Measurements from ENCODE around the gene RMRP.

GRCh38 chr9:35618854-35619799, 38.7 kb downstream of the RMRP start:
- TF ChIP-seq KAT7 (CRISPR knock-in tag; IDR thresholded peaks at IDR 0.05; ENCODE audit: borderline replicate concordance), result no peak
- no peak for TF ChIP-seq ZNF24 (IDR thresholded peaks at IDR 0.05)
- no peak for TF ChIP-seq ZBTB8A (IDR thresholded peaks at IDR 0.05; ENCODE audit: partially characterized antibody)
- TF ChIP-seq, protein P1, sequence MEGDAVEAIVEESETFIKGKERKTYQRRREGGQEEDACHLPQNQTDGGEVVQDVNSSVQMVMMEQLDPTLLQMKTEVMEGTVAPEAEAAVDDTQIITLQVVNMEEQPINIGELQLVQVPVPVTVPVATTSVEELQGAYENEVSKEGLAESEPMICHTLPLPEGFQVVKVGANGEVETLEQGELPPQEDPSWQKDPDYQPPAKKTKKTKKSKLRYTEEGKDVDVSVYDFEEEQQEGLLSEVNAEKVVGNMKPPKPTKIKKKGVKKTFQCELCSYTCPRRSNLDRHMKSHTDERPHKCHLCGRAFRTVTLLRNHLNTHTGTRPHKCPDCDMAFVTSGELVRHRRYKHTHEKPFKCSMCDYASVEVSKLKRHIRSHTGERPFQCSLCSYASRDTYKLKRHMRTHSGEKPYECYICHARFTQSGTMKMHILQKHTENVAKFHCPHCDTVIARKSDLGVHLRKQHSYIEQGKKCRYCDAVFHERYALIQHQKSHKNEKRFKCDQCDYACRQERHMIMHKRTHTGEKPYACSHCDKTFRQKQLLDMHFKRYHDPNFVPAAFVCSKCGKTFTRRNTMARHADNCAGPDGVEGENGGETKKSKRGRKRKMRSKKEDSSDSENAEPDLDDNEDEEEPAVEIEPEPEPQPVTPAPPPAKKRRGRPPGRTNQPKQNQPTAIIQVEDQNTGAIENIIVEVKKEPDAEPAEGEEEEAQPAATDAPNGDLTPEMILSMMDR (IDR thresholded peaks at IDR 0.05 in 2 of 3, conservative IDR thresholded peaks at IDR 0.05 in 1 of 3; ENCODE audit: insufficient read depth in 2 of 3, low read depth in 1 of 3, low read length in 3 of 3), result no peak
- no peak for TF ChIP-seq POLR2A (conservative IDR thresholded peaks at IDR 0.05)
- TF ChIP-seq, protein P2, sequence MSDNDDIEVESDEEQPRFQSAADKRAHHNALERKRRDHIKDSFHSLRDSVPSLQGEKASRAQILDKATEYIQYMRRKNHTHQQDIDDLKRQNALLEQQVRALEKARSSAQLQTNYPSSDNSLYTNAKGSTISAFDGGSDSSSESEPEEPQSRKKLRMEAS (CRISPR knock-in tag; IDR thresholded peaks at IDR 0.05), result no peak
